ENCODE measurements around the gene TRMU. TPM values are rescaled to one million over a fixed set of nuclear protein-coding genes. Genes with fewer than 3 reads are reported as not detected.

TRMU gene
- total and polyA plus RNA-seq, 4 donors = 14.3 to 34.4 (median 18.6) TPM

DNA sequence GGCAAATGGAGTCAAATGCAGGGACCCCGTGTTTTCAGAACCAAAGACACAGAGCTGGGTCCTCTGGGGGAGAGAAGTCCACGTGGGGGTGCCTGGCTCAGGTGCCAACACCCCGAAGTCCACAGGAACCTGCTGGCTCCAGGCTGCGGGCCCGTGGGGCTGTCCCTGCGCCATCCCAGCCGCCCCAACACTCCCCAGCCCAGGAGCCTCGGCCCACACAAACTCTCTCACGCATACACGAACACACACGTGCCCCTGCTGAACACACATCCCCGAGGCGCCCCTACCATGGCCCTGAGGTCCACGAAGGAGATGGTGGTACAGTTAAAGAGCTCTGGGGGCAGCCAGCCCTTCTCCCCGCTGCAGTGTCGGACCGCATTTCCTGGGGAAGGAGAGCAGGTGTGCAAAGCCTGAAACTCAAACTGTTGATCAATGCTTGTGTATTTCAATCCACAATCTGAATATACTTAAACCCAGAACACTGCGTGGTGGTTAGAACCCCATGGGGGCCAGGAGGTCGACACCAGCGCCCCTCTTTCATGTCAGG is 54.7 kb downstream of the TRMU start:
- H3K9ac ChIP-seq (ENCODE audit: low read depth in 1 of 2, low read length in 2 of 2) = no peak overlapping the region

DNA sequence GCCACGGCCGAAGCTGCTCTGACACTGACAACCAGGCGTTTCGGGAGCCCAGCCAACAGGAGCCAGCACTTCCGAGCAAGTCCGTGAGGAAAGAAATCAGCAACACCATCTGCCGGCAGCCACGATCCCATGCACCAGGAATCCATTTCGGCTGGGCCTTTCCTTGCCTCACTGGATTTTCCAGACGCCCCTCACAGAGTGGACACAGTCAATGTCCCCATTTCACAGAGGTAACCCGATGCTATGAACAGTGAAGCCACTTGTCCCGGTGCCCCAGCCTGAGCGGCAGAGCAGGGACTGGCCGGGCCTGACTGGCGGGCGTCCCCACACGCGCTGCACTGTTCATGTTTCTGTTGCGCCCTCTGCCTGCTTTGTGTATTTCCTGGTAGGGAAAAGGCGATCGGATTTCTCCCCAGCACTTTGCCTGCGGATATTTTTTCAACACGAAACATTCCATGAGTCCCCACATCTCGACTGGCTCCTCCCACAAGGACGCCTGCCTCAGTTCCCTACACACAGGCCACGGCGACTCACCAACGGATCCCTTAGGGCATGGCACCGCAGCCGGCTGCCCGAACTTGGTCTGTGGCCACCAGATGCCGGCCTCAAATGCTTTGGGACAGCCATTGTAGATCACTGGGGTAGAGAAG is 55.3 kb downstream of the TRMU start:
- peaks cover 0 to 4% (median 0%) of the 10 kb centered on the region in 4 donors for H3K4me1 ChIP-seq (ENCODE audit: control insufficient read depth in 4 of 4, insufficient read depth in 4 of 4, low read length in 3 of 4)
- H3K4me3 ChIP-seq (ENCODE audit: low read depth in 1 of 3, low read length in 3 of 3) = peak overlapping the region in 1 of 3 donors; percentile 24
- peak overlapping the region in 1 of 2 donors; percentile 51 for H3K27ac ChIP-seq (ENCODE audit: low read depth in 1 of 2, low read length in 2 of 2)
- H3K9me3 ChIP-seq (ENCODE audit: control insufficient read depth in 4 of 4, low read length in 3 of 4) = no peaks in the 10 kb centered on the region
- peak overlapping the region in 1 of 2 donors; percentile 50 for H3K9ac ChIP-seq (ENCODE audit: low read depth in 1 of 2, low read length in 2 of 2)
- no peaks in the 10 kb centered on the region for H3K36me3 ChIP-seq (ENCODE audit: control insufficient read depth in 4 of 4, insufficient read depth in 3 of 4, low read depth in 1 of 4, low read length in 3 of 4)
- 59% methylated on average over 32 of the region's 32 CpGs for WGBS
- TF ChIP-seq CTCF (IDR thresholded peaks at IDR 0.05; ENCODE audit: low read depth, low read length, missing input control) = peak; percentile 60
- no peak for TF ChIP-seq FOXA1 (IDR thresholded peaks at IDR 0.05)
- TF ChIP-seq RAD21 (IDR thresholded peaks at IDR 0.05) = peak; percentile 81 to 82
- H3K27me3 ChIP-seq (ENCODE audit: control insufficient read depth in 4 of 4, insufficient read depth in 4 of 4, low read length in 3 of 4) = no peaks in the 10 kb centered on the region
- no peak for DNase-seq (ENCODE audit: low spot score)

More for the DNA sequence above, 54.7 kb downstream of the TRMU start:
- DNase-seq (ENCODE audit: low spot score) = no peak
- no peaks in the 10 kb centered on the region for H3K36me3 ChIP-seq (ENCODE audit: control insufficient read depth in 4 of 4, insufficient read depth in 3 of 4, low read depth in 1 of 4, low read length in 3 of 4)
- no peaks in the 10 kb centered on the region for H3K9me3 ChIP-seq (ENCODE audit: control insufficient read depth in 4 of 4, low read length in 3 of 4)
- no peak overlapping the region for H3K27ac ChIP-seq (ENCODE audit: low read depth in 1 of 2, low read length in 2 of 2)
- WGBS = 81% methylated on average over 20 of the region's 20 CpGs
- no peaks in the 10 kb centered on the region for H3K27me3 ChIP-seq (ENCODE audit: control insufficient read depth in 4 of 4, insufficient read depth in 4 of 4, low read length in 3 of 4)
- TF ChIP-seq SP1 (IDR thresholded peaks at IDR 0.05) = no peak
- no peak for TF ChIP-seq YY1 (IDR thresholded peaks at IDR 0.05)
- TF ChIP-seq JUND (IDR thresholded peaks at IDR 0.05) = no peak
- TF ChIP-seq REST (IDR thresholded peaks at IDR 0.05) = no peak
- TF ChIP-seq FOXA1 (IDR thresholded peaks at IDR 0.05) = no peak
- no peak for TF ChIP-seq RAD21 (IDR thresholded peaks at IDR 0.05)
- no peak for TF ChIP-seq GABPA (IDR thresholded peaks at IDR 0.05 in 1 of 2, conservative IDR thresholded peaks at IDR 0.05 in 1 of 2)
- H3K4me3 ChIP-seq (ENCODE audit: low read depth in 1 of 3, low read length in 3 of 3) = no peak overlapping the region
- H3K4me1 ChIP-seq (ENCODE audit: control insufficient read depth in 4 of 4, insufficient read depth in 4 of 4, low read length in 3 of 4) = peaks cover 0 to 4% (median 0%) of the 10 kb centered on the region in 4 donors

DNA sequence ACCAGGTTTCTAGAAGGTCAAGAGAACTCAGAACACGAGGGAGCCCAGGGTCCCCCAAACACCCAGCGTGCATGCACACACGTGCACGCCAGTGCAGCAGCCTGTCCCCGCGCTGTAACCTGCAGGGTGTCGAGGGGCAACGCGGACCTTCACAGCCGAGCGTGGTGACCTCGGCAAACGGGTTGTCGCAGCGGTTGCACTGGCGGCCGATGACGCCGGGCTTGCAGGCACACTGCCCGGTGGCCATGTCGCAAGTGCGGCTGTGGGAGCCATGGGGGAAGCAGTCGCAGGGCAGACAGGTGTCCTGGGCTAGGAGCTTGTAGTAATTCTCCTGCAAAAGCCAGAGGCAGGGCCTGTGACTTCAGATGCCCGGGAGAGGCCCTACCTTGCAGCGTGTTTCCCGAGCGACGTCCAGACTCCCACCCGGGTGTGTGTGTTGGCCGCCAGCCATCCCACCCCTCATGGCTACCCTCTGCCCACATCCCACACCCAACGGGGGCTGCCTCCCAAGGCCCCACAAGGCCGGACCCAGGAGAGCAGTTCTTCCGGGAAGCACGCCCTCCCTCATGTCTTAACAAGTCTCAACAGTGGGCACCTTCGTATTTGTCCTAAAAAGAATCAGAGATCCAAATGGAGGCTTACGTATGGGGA is 56.1 kb downstream of the TRMU start:
- no peak for DNase-seq (ENCODE audit: low spot score)
- no peak overlapping the region for H3K9ac ChIP-seq (ENCODE audit: low read depth in 1 of 2, low read length in 2 of 2)
- no peaks in the 10 kb centered on the region for H3K27me3 ChIP-seq (ENCODE audit: control insufficient read depth in 4 of 4, insufficient read depth in 4 of 4, low read length in 3 of 4)
- H3K9me3 ChIP-seq (ENCODE audit: control insufficient read depth in 4 of 4, low read length in 3 of 4) = no peaks in the 10 kb centered on the region
- H3K27ac ChIP-seq (ENCODE audit: low read depth in 1 of 2, low read length in 2 of 2) = no peak overlapping the region
- H3K4me3 ChIP-seq (ENCODE audit: low read depth in 1 of 3, low read length in 3 of 3) = no peak overlapping the region
- H3K4me1 ChIP-seq (ENCODE audit: control insufficient read depth in 4 of 4, insufficient read depth in 4 of 4, low read length in 3 of 4) = peaks cover 0 to 4% (median 0%) of the 10 kb centered on the region in 4 donors
- 90% methylated on average over 36 of the region's 36 CpGs for WGBS
- no peaks in the 10 kb centered on the region for H3K36me3 ChIP-seq (ENCODE audit: control insufficient read depth in 4 of 4, insufficient read depth in 3 of 4, low read depth in 1 of 4, low read length in 3 of 4)
- TF ChIP-seq ZBTB33 (IDR thresholded peaks at IDR 0.05) (no peak), RAD21 (IDR thresholded peaks at IDR 0.05) (no peak), GABPA (IDR thresholded peaks at IDR 0.05 in 1 of 2, conservative IDR thresholded peaks at IDR 0.05 in 1 of 2) (no peak), MAX (IDR thresholded peaks at IDR 0.05) (no peak), FOXA1 (IDR thresholded peaks at IDR 0.05) (no peak), FOXA2 (IDR thresholded peaks at IDR 0.05) (no peak), NR2F2 (IDR thresholded peaks at IDR 0.05) (no peak), REST (IDR thresholded peaks at IDR 0.05) (no peak)
- TF ChIP-seq, protein P1, sequence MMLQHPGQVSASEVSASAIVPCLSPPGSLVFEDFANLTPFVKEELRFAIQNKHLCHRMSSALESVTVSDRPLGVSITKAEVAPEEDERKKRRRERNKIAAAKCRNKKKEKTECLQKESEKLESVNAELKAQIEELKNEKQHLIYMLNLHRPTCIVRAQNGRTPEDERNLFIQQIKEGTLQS (IDR thresholded peaks at IDR 0.05) = no peak

All from liver (tissue), 9 donors.